G401 (cell line): Measurements from ENCODE around the gene OR7G3. TPM values are rescaled to one million over a fixed set of nuclear protein-coding genes. Genes with fewer than 3 reads are reported as not detected.

ENCODE experiments used
- DNase-seq: peaks from one replicate; pipeline ENCODE4 v3.0.0-alpha.2; 2015; ENCODE audit warnings: low spot score
- in situ Hi-C: cut with HindIII; loops from 2 replicates; pipeline ENCODE4 v1.10.0; 2016; ENCODE audit warnings: low sequenced_read_pairs, mixed read lengths
- total RNA-seq: library from RNA; depleted of rRNA; stranded (reverse); fragments of >200 nt; shearing (Covaris generic); gene quantifications from 2 replicates; pipeline ENCODE4 v1.2.3, GENCODE V29; 2014; rRNA removed

Gene OR7G3
- total RNA-seq: not detected in 2 replicates

GRCh38 chr19:9126900-9127405 is at the start of gene OR7G3:
OR7G3 (minus strand) TSS chr19:9126950; CDS start chr19:9126950, 0 bp downstream.
- in situ Hi-C loops: no loop called here
- DNase-seq: no peak

GRCh38 chr19:9175326-9175725 is 48.6 kb upstream of the OR7G3 start:
- DNase-seq: no peak
- in situ Hi-C loops: no loop called here

GRCh38 chr19:9171393-9171991 is 44.7 kb upstream of the OR7G3 start:
- no peak for DNase-seq
- in situ Hi-C loops: no loop called here

- DNase-seq: no peak
- in situ Hi-C loops: no loop called here
Measured at GRCh38 chr19:9166846-9167245, 40.1 kb upstream of the OR7G3 start.

- in situ Hi-C loops: no loop called here
Measured at GRCh38 chr19:9165261-9165660, 38.5 kb upstream of the OR7G3 start.

GRCh38 chr19:9161427-9161826 is 34.7 kb upstream of the OR7G3 start:
- in situ Hi-C loops: no loop called here
- DNase-seq: no peak

More at GRCh38 chr19:9165261-9165660, 38.5 kb upstream of the OR7G3 start:
- no peak for DNase-seq

GRCh38 chr19:9159891-9160290 is 33.1 kb upstream of the OR7G3 start:
- in situ Hi-C loops: no loop called here
- no peak for DNase-seq

GRCh38 chr19:9156304-9156703 is 29.6 kb upstream of the OR7G3 start:
- DNase-seq: no peak
- in situ Hi-C loops: no loop called here

- no peak for DNase-seq
- in situ Hi-C loops: no loop called here
Measured at GRCh38 chr19:9155591-9155990, 28.8 kb upstream of the OR7G3 start.

GRCh38 chr19:9151367-9151766 is 24.6 kb upstream of the OR7G3 start:
- no peak for DNase-seq
- in situ Hi-C loops: no loop called here

- in situ Hi-C loops: no loop called here
- no peak for DNase-seq
Measured at GRCh38 chr19:9150650-9151049, 23.9 kb upstream of the OR7G3 start.

- in situ Hi-C loops: no loop called here
- DNase-seq: no peak
Measured at GRCh38 chr19:9149997-9150396, 23.2 kb upstream of the OR7G3 start.

GRCh38 chr19:9148697-9149096 is 21.9 kb upstream of the OR7G3 start:
- in situ Hi-C loops: no loop called here

GRCh38 chr19:9146882-9147281 is 20.1 kb upstream of the OR7G3 start:
- DNase-seq: no peak
- in situ Hi-C loops: no loop called here

More at GRCh38 chr19:9148697-9149096, 21.9 kb upstream of the OR7G3 start:
- DNase-seq: no peak

- no peak for DNase-seq
- in situ Hi-C loops: no loop called here
Measured at GRCh38 chr19:9144920-9145319, 18.2 kb upstream of the OR7G3 start.

- in situ Hi-C loops: no loop called here
- peak; percentile 95 for DNase-seq
Measured at GRCh38 chr19:9140159-9140874, 13.6 kb upstream of the OR7G3 start, which contains the start of gene ZNF317. ZNF317 (plus strand) TSS chr19:9140397; CDS start chr19:9156017, 15,620 bp downstream.

- in situ Hi-C loops: no loop called here
- no peak for DNase-seq
Measured at GRCh38 chr19:9139609-9140158, 12.9 kb upstream of the OR7G3 start.

- no peak for DNase-seq
- in situ Hi-C loops: no loop called here
Measured at GRCh38 chr19:9132422-9132821, 5.7 kb upstream of the OR7G3 start.

- in situ Hi-C loops: no loop called here
- no peak for DNase-seq
Measured at GRCh38 chr19:9130965-9131364, 4.2 kb upstream of the OR7G3 start.

GRCh38 chr19:9128171-9128570 is 1.4 kb upstream of the OR7G3 start:
- no peak for DNase-seq
- in situ Hi-C loops: no loop called here
